Stimulated activated CD4-positive, alpha-beta T cell treated with anti-CD3 and anti-CD28 coated beads, Interleukin-1b, Interleukin-23, amount 100 ng/mL, for 48 hours (primary cell): ENCODE data around the gene WSB1.

Experiments used
- DNase-seq: peaks from one replicate; pipeline ENCODE4 v3.0.0-alpha.2; 2020

The WSB1 gene

DNA sequence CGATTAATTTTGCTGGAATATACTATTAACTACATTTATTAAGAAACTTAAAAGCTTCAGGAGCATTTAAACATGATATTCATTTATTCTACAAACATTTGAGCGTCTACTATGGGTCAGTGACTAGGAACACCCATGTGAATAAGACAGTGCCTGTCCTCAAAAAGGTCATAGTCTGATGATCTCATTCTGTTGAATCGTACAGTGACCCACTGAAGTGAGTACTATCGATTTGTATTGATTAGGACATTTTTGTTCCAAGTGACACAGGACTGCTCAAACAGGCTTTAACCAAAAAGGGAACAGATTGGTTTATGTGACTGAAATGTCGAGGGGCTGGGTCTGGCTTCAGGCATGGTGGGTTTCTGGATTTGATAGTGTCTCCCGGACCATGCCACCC is 68.6 kb downstream of the WSB1 start:
- no peak for DNase-seq

DNA sequence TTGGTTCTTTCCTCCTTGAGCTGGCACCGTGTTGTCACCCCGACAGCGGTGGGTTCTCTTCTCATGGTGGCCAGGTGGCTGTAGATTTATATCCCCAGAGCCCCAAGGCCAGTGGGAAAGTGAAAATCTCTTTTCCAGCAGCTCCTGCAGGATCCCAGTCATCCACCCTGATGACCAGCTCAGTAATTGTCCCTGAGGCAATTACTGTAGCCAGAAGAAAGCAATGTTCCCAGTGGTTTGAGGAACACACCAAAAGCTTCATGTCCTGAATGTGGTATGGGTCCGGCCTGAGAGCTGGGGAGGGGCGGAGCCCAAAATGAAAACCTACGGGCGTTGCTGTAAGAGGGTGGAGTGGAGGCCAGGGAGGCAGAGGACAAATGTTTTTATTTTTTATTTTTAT is 69.0 kb downstream of the WSB1 start:
- DNase-seq = no peak

DNA sequence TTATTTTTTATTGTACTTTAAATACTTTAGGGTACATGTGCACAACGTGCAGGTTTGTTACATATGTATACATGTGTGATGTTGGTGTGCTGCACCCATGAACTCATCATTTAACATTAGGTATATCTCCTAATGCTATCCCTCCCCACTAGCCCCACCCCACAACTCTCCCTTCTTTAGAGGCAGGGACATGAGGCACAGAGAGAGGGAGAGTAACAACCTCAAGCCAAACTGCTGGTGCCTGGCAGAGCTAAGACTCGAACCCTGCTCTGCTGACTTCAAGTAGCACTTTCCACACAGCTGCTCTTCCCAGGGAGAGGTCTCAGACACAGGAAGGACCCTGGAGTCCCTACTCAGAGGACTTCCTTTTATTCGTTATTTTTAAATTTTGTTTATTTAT is 69.4 kb downstream of the WSB1 start:
- DNase-seq = no peak
